H1 (cell line): Measurements from ENCODE around the gene MLLT6. TPM values are rescaled to one million over a fixed set of nuclear protein-coding genes. Genes with fewer than 3 reads are reported as not detected.

Source experiments
- CTCF ChIA-PET: fragments of 300-600 bp; sonication (Branson Sonifier 250); formaldehyde crosslinking; loops from one replicate; lab custom pipeline; 2021; ENCODE audit not compliant: partially characterized antibody; lab: Charles Lee
- POLR2A ChIA-PET: fragments of 300-600 bp; sonication (Branson Sonifier 250); formaldehyde crosslinking; loops from one replicate; lab custom pipeline; 2021; ENCODE audit warnings: inconsistent platforms; ENCODE audit not compliant: partially characterized antibody; lab: Charles Lee
- DNase-seq, 2 experiments: peaks; one replicate each; pipeline versions ENCODE4 v3.0.0 to v3.0.0-alpha.2; 2010 to 2022; ENCODE audit warnings: low spot score in 2 of 2, low read depth in 1 of 2, mixed read lengths in 1 of 2
- FAIRE-seq: peaks from 2 replicates; lab custom pipeline; 2011; peaks lifted over from hg19 to GRCh38; lab: Jason Lieb, UNC
- H2AFZ ChIP-seq: 2 replicates; pipeline ENCODE4 v1.8.1; 2012; ENCODE audit warnings: low read length, inconsistent platforms
- H2AK5ac ChIP-seq: 2 replicates; pipeline ENCODE4 v1.6.1; 2013; ENCODE audit warnings: low read depth, low read length
- H2BK120ac ChIP-seq: replicated peaks from 2 replicates; pipeline ENCODE3; 2013; ENCODE audit warnings: low read depth, low read length, inconsistent platforms
- H2BK12ac ChIP-seq: 2 replicates; pipeline ENCODE4 v1.6.1; 2013; ENCODE audit warnings: low read depth, low read length
- H2BK15ac ChIP-seq: 2 replicates; pipeline ENCODE4 v1.6.1; 2013; ENCODE audit warnings: low read length
- H2BK20ac ChIP-seq: 2 replicates; pipeline ENCODE4 v1.6.1; 2013; ENCODE audit warnings: low read length
- H2BK5ac ChIP-seq: 2 replicates; pipeline ENCODE4 v1.6.1; 2013; ENCODE audit warnings: low read depth, low read length
- H3K14ac ChIP-seq: 2 replicates; pipeline ENCODE4 v1.6.1; 2013; ENCODE audit warnings: inconsistent platforms; ENCODE audit not compliant: insufficient read length
- H3K18ac ChIP-seq: 2 replicates; pipeline ENCODE4 v1.6.1; 2013; ENCODE audit warnings: low read length; ENCODE audit errors: extremely low read depth
- H3K23ac ChIP-seq: 2 replicates; pipeline ENCODE4 v1.6.1; 2013; ENCODE audit warnings: inconsistent platforms; ENCODE audit not compliant: insufficient read length
- H3K23me2 ChIP-seq: 2 replicates; pipeline ENCODE4 v1.6.1; 2013; ENCODE audit warnings: low read depth, low read length
- H3K27ac ChIP-seq: 2 replicates; pipeline ENCODE4 v1.6.1; 2011; ENCODE audit warnings: low read depth, low read length, inconsistent platforms
- H3K27me3 ChIP-seq, 4 experiments: replicated peaks in 1 of 4; 1 replicate in 1 of 4; 2 replicates in 3 of 4; pipeline versions ENCODE4 v1.6.1 to v1.8.1; 2011 to 2013; ENCODE audit warnings: low read length in 3 of 4, mild to moderate bottlenecking in 3 of 4, inconsistent platforms in 2 of 4, mixed read lengths in 2 of 4, moderate library complexity in 1 of 4; ENCODE audit not compliant: control insufficient read depth in 3 of 4, insufficient read depth in 3 of 4; ENCODE audit errors: extremely low read depth in 1 of 4
- H3K36me3 ChIP-seq, 4 experiments: 2 replicates each; pipeline versions ENCODE4 v1.6.1 to v1.8.1; 2011 to 2013; ENCODE audit warnings: mild to moderate bottlenecking in 4 of 4, low read length in 3 of 4, moderate library complexity in 2 of 4, control low read depth in 1 of 4, inconsistent platforms in 1 of 4; ENCODE audit not compliant: insufficient read depth in 4 of 4, control insufficient read depth in 2 of 4
- H3K4ac ChIP-seq: replicated peaks from 2 replicates; pipeline ENCODE3; 2013; ENCODE audit warnings: low read length, low read depth, mixed read lengths, inconsistent platforms; ENCODE audit not compliant: insufficient read length
- H3K4me1 ChIP-seq, 4 experiments: replicated peaks in 1 of 4; 1 replicate in 1 of 4; 2 replicates in 3 of 4; pipeline versions ENCODE4 v1.6.1 to v1.8.1; 2011 to 2013; ENCODE audit warnings: low read length in 3 of 4, inconsistent platforms in 2 of 4, mixed read lengths in 1 of 4; ENCODE audit not compliant: insufficient read depth in 4 of 4, control insufficient read depth in 3 of 4
- H3K4me2 ChIP-seq, 2 experiments: 2 replicates each; pipeline versions ENCODE4 v1.6.1 to v1.8.1; 2011 to 2013; ENCODE audit warnings: low read depth in 2 of 2, low read length in 2 of 2, control low read depth in 1 of 2, inconsistent platforms in 1 of 2, mild to moderate bottlenecking in 1 of 2; ENCODE audit not compliant: insufficient read depth in 1 of 2
- H3K4me3 ChIP-seq, 4 experiments: fragments of 200-600, 300-600 bp in 1 of 4; sonication (generic), shearing (Covaris generic), sonication (Bioruptor Twin) in 1 of 4; 2 replicates each; pipeline versions ENCODE4 v1.5.1 to v1.8.1; 2011 to 2016; ENCODE audit warnings: low read length in 4 of 4, low read depth in 3 of 4, control low read depth in 2 of 4, inconsistent platforms in 2 of 4, mild to moderate bottlenecking in 2 of 4, mixed read lengths in 1 of 4, moderate library complexity in 1 of 4; ENCODE audit not compliant: insufficient read depth in 2 of 4; ENCODE audit errors: extremely low read depth in 1 of 4
- H3K56ac ChIP-seq: replicated peaks from 2 replicates; pipeline ENCODE3; 2013; ENCODE audit warnings: low read depth, mild to moderate bottlenecking, mixed read lengths, low read length, inconsistent platforms; ENCODE audit not compliant: insufficient read length
- H3K79me1 ChIP-seq: 2 replicates; pipeline ENCODE4 v1.6.1; 2013; ENCODE audit warnings: low read depth, low read length, control low read depth
- H3K79me2 ChIP-seq, 2 experiments: 2 replicates each; pipeline versions ENCODE4 v1.6.1 to v1.8.1; 2012 to 2013; ENCODE audit warnings: low read length in 2 of 2, mild to moderate bottlenecking in 2 of 2, inconsistent platforms in 1 of 2; ENCODE audit not compliant: insufficient read depth in 2 of 2, control insufficient read depth in 1 of 2
- H3K9ac ChIP-seq, 4 experiments: replicated peaks in 1 of 4; 1 replicate in 1 of 4; 2 replicates in 3 of 4; pipeline versions ENCODE4 v1.6.1 to v1.8.1; 2011 to 2013; ENCODE audit warnings: low read depth in 3 of 4, low read length in 3 of 4, control low read depth in 2 of 4, mild to moderate bottlenecking in 2 of 4, moderate library complexity in 2 of 4, inconsistent platforms in 1 of 4; ENCODE audit errors: extremely low read depth in 1 of 4
- H3K9me3 ChIP-seq, 2 experiments: 2 replicates each; pipeline versions ENCODE4 v1.6.1 to v1.8.1; 2012 to 2013; ENCODE audit warnings: mild to moderate bottlenecking in 2 of 2, moderate library complexity in 2 of 2, control low read depth in 1 of 2, inconsistent platforms in 1 of 2, low read depth in 1 of 2, low read length in 1 of 2, mixed read lengths in 1 of 2; ENCODE audit not compliant: insufficient read depth in 2 of 2
- H4K20me1 ChIP-seq, 2 experiments: replicated peaks in 1 of 2; 2 replicates each; pipeline versions ENCODE3 to v1.8.1; 2011 to 2013; ENCODE audit warnings: inconsistent platforms in 2 of 2, low read length in 2 of 2, mild to moderate bottlenecking in 1 of 2; ENCODE audit not compliant: insufficient read depth in 2 of 2, control insufficient read depth in 1 of 2
- H4K5ac ChIP-seq: 2 replicates; pipeline ENCODE4 v1.6.1; 2013; ENCODE audit warnings: low read length, low read depth, mixed read lengths, inconsistent platforms; ENCODE audit not compliant: insufficient read length
- H4K8ac ChIP-seq: 2 replicates; pipeline ENCODE4 v1.8.0; 2013; ENCODE audit warnings: mild to moderate bottlenecking, moderate library complexity, low read length, inconsistent platforms; ENCODE audit not compliant: insufficient read depth; ENCODE audit errors: extremely low read depth
- H4K91ac ChIP-seq: replicated peaks from 2 replicates; pipeline ENCODE3; 2013; ENCODE audit warnings: low read length, mixed read lengths, inconsistent platforms; ENCODE audit not compliant: insufficient read length
- BRCA1 ChIP-seq: IDR thresholded peaks from 2 replicates; pipeline ENCODE4 v1.6.1; 2012; ENCODE audit warnings: low read depth, low read length, improper control_type of control experiment
- CBX8 ChIP-seq: fragments of 300-800, 300-1000 bp; sonication (generic); IDR thresholded peaks from 2 replicates; pipeline ENCODE4 v1.7.1; 2016; ENCODE audit warnings: low read depth, low read length, borderline replicate concordance
- CTCF ChIP-seq, 3 experiments: IDR thresholded peaks; 1 replicate in 2 of 3; 2 replicates in 1 of 3; pipeline versions ENCODE4 v1.5.1 to v1.6.1; 2011; ENCODE audit warnings: low read length in 3 of 3, mild to moderate bottlenecking in 3 of 3, inconsistent platforms in 2 of 3, low read depth in 1 of 3, moderate library complexity in 1 of 3; ENCODE audit not compliant: insufficient read depth in 1 of 3; ENCODE audit errors: control extremely low read depth in 1 of 3
- JUND ChIP-seq: IDR thresholded peaks from 2 replicates; pipeline ENCODE4 v1.6.1; 2011; ENCODE audit warnings: mild to moderate bottlenecking, improper control_type of control experiment, low read length
- KDM1A ChIP-seq: fragments of 200-600, 300-600 bp; sonication (generic); IDR thresholded peaks from 2 replicates; pipeline ENCODE4 v1.7.1; 2016; ENCODE audit warnings: mild to moderate bottlenecking, low read length, borderline replicate concordance
- RNF2 ChIP-seq: fragments of 200-900, 300-1000 bp; sonication (generic); IDR thresholded peaks from 2 replicates; pipeline ENCODE4 v1.7.1; 2016; ENCODE audit warnings: borderline replicate concordance, low read depth, mild to moderate bottlenecking, antibody characterized with exemption, low read length; ENCODE audit not compliant: poor library complexity, severe bottlenecking; ENCODE audit errors: missing control alignments
- SIN3A ChIP-seq, 2 experiments: IDR thresholded peaks in 1 of 2; conservative IDR thresholded peaks in 1 of 2; 2 replicates each; pipeline ENCODE4 v1.6.1; 2011 to 2012; ENCODE audit warnings: low read length in 2 of 2, improper control_type of control experiment in 1 of 2, low read depth in 1 of 2, mild to moderate bottlenecking in 1 of 2
- SIRT6 ChIP-seq: IDR thresholded peaks from one replicate; pipeline ENCODE4 v1.7.1; 2012; ENCODE audit warnings: low read length, inconsistent platforms
- SIX5 ChIP-seq: IDR thresholded peaks from 2 replicates; pipeline ENCODE4 v1.6.1; 2011; ENCODE audit warnings: mild to moderate bottlenecking, low read depth, low read length
- TBP ChIP-seq: IDR thresholded peaks from 2 replicates; pipeline ENCODE4 v1.6.1; 2011; ENCODE audit warnings: low read depth, low read length, improper control_type of control experiment
- TCF12 ChIP-seq: IDR thresholded peaks from 2 replicates; pipeline ENCODE4 v1.6.1; 2011; ENCODE audit warnings: low read depth, mild to moderate bottlenecking, low read length
- TEAD4 ChIP-seq: IDR thresholded peaks from 2 replicates; pipeline ENCODE4 v1.6.1; 2012; ENCODE audit warnings: low read depth, low read length, inconsistent platforms, mixed read lengths
- WGBS, 2 experiments: shearing (Covaris generic) in 1 of 2; methylation state at CpG; one replicate each; pipeline versions ENCODE4 v1.1.6 to v1.1.7; 2013 to 2015; ENCODE audit warnings: low lambda C conversion rate in 2 of 2, mixed read lengths in 2 of 2, inconsistent platforms in 1 of 2, low coverage in 1 of 2, missing lambda C conversion rate in 1 of 2; ENCODE audit not compliant: insufficient replicate concordance in 2 of 2, insufficient coverage in 1 of 2, insufficient read length in 1 of 2; ENCODE audit errors: extremely low coverage in 1 of 2, missing lambda C conversion rate in 1 of 2; 5-methylcytosine and 5-hydroxymethylcytosine counted together
- polyA plus RNA-seq, 7 experiments: library from polyadenylated mRNA; depleted of rRNA in 3 of 7; stranded (reverse) in 5 of 7; unstranded in 2 of 7; fragments of >200 nt in 5 of 7; fragments of 200-250 nt in 2 of 7; gene quantifications; 1 replicate in 5 of 7; 2 replicates in 1 of 7; 4 replicates in 1 of 7; pipeline versions ENCODE4 v1.2.1 to v1.2.3, GENCODE V29; 2011 to 2013; ENCODE audit warnings: missing spikeins in 2 of 7, mixed read lengths in 2 of 7
- total RNA-seq: library from RNA; stranded (reverse); fragmentation: NEBNext Ultra II Directional; extraction: Animal tissue kit (Norgen Biotek cat#: 25700); gene quantifications from 2 replicates; pipeline ENCODE4 v1.2.1, GENCODE V29; 2021

The MLLT6 gene
- total and polyA plus RNA-seq, 2 of the 8 experiments (the other 6 are each of a cell fraction or from before 2014, with no cell fraction given): 6.5 to 8.0 TPM

GRCh38 chr17:38766341-38766740 lies 61.3 kb downstream of the MLLT6 start:
- no peak for FAIRE-seq
- CTCF ChIA-PET: interaction anchor here (1.7 to 1.8 kb wide), 2 partner anchors 31 to 77 kb away, joined by 4 to 5 read pairs; no protein-coding TSS in a partner anchor
- TF ChIP-seq RNF2: no peak
- no peak for TF ChIP-seq SIX5
- no peak for TF ChIP-seq KDM1A
- no peak for TF ChIP-seq TCF12
- no peak for TF ChIP-seq CTCF (IDR thresholded peaks at IDR 0.05; ENCODE audit: control extremely low read depth in 1 of 3, insufficient read depth in 1 of 3, low read depth in 1 of 3, low read length in 3 of 3)
- TF ChIP-seq SIRT6: no peak
- TF ChIP-seq TBP: no peak
- no peak for TF ChIP-seq BRCA1
- TF ChIP-seq CBX8: no peak
- TF ChIP-seq SIN3A (conservative IDR thresholded peaks at IDR 0.05 in 1 of 2, IDR thresholded peaks at IDR 0.05 in 1 of 2; ENCODE audit: low read depth in 1 of 2, low read length in 2 of 2): no peak
- TF ChIP-seq JUND: no peak
- TF ChIP-seq TEAD4: no peak

More at GRCh38 chr17:38766341-38766740, 61.3 kb downstream of the MLLT6 start:
- Histone ChIP-seq H3K4ac (no peak overlapping the region), H4K20me1 (peaks cover 0 to 3% of the 10 kb centered on the region in 2 experiments), H3K36me3 (peaks cover 27 to 48% (median 42%) of the 10 kb centered on the region in 4 experiments), H3K23ac (no peak overlapping the region), H3K23me2 (no peaks in the 10 kb centered on the region), H2AK5ac (no peak overlapping the region), H3K14ac (no peak overlapping the region), H4K8ac (no peak overlapping the region), H3K27me3 (no peaks in the 10 kb centered on the region), H3K56ac (no peak overlapping the region), H2BK15ac (no peak overlapping the region), H3K79me2 (no peaks in the 10 kb centered on the region), H2BK120ac (no peak overlapping the region), H2BK12ac (no peak overlapping the region), H3K27ac (no peak overlapping the region), H2BK20ac (no peak overlapping the region), H3K4me2 (no peak overlapping the region), H2AFZ (no peak overlapping the region), H3K18ac (no peak overlapping the region), H3K4me3 (no peak overlapping the region), H3K9ac (no peak overlapping the region), H3K4me1 (no peaks in the 10 kb centered on the region), H2BK5ac (no peak overlapping the region; the same call in 1 of the 2 replicates), H4K5ac (no peak overlapping the region), H3K9me3 (no peaks in the 10 kb centered on the region), H3K79me1 (no peaks in the 10 kb centered on the region), H4K91ac (no peak overlapping the region)
- DNase-seq: no peak
- 80% methylated on average over 5 of the region's 5 CpGs; no CpG with 5 or more reads in 1 of the 2 experiments for WGBS, 2 experiments
- POLR2A ChIA-PET: interaction anchor here (1.5 to 1.7 kb wide), 3 partner anchors 8 to 17 kb away, joined by 4 to 10 read pairs (median 5); no protein-coding TSS in a partner anchor
